ENCODE results near the gene PKP4. TPM values are rescaled to one million over a fixed set of nuclear protein-coding genes. Genes with fewer than 3 reads are reported as not detected.

PKP4 gene
- 58.5 and 68.7 TPM in 2 replicates for total RNA-seq (2014; rRNA removed; shearing (Covaris generic))
- 73.2 and 81.8 TPM in 2 replicates for total RNA-seq (2022)
- percentile 79 among the genes with signal in this experiment for Bru-seq, nascent RNA
- percentile 71 among the genes with signal in this experiment for BruChase-seq, experiment 1, labeled RNA remaining after a 6-hour chase
- BruChase-seq, experiment 2, labeled RNA remaining after a 2-hour chase: percentile 72 among the genes with signal in this experiment
- long read RNA-seq, partial matches to known transcripts: 11 of 30 reads
- long read RNA-seq, other reads (novel, unspliced or antisense): 19 of 30 reads

GRCh38 chr2:158456309-158457066 is at the start of gene PKP4, which contains the start of gene CCDC148:
TSS of gene PKP4 (plus strand) at chr2:158456952. CDS start at chr2:158533185, 76,233 bp downstream.
TSS of gene CCDC148 (minus strand) at chr2:158456753. CDS start at chr2:158456439, 314 bp downstream.
- BruUV-seq (replicated peaks): no TSS peak
- Histone ChIP-seq H2AFZ (ENCODE audit: low read length) (peak within 1 kb of the TSS; percentile 84), H4K20me1 (ENCODE audit: insufficient read depth, low read length) (peaks cover 26% of the 10 kb centered on the region), H3K9me3 (ENCODE audit: low read length) (no peaks in the 10 kb centered on the region), H3K9me2 (ENCODE audit: insufficient read depth, low read length) (no peaks in the 10 kb centered on the region), H3K36me3 (ENCODE audit: insufficient read depth, low read length) (no peaks in the 10 kb centered on the region), H3K27ac (ENCODE audit: low read depth, low read length, poor library complexity, severe bottlenecking) (peak within 1 kb of the TSS; percentile 30), H3K79me2 (ENCODE audit: insufficient read depth, low read depth, low read length) (peaks cover 34% of the 10 kb centered on the region), H3K4me2 (ENCODE audit: low read length) (peak within 1 kb of the TSS; percentile 99), H3K4me3 (ENCODE audit: low read depth, low read length, poor library complexity, severe bottlenecking) (peak within 1 kb of the TSS; percentile 80), H3K4me1 (ENCODE audit: insufficient read depth, low read length, poor library complexity, severe bottlenecking) (peaks cover 26% of the 10 kb centered on the region)
- ChIA-PET POLR2A (interaction anchor here (0.5 to 1.1 kb wide), 7 partner anchors 11 to 652 kb away, joined by 3 to 4 read pairs (median 3); no protein-coding TSS in a partner anchor), CTCF (ENCODE audit: unreplicated experiment) (interaction anchor here (1.3 kb wide), 1 partner anchor 10 kb away, joined by 3 read pairs; no protein-coding TSS in a partner anchor)
- intact Hi-C loops (cut with micrococcal nuclease; ENCODE audit: unreplicated experiment): loop anchor here (5.0 to 10.0 kb wide), 3 partner anchors 296 to 1014 kb away; partner anchors contain the start of genes ACVR1 and CYTIP
- TF ChIP-seq CTCF (conservative IDR thresholded peaks at IDR 0.05; ENCODE audit: low read length) (no peak), EZH2phosphoT487 (IDR thresholded peaks at IDR 0.05; ENCODE audit: borderline replicate concordance, low read depth, low read length) (no peak)
- DNase-seq (ENCODE audit: low spot score): peak; percentile 92

GRCh38 chr2:158407031-158407430 is 49.7 kb upstream of the PKP4 start:
- Histone ChIP-seq H3K9me2 (ENCODE audit: insufficient read depth, low read length) (no peaks in the 10 kb centered on the region), H3K4me2 (ENCODE audit: low read length) (no peak overlapping the region), H3K79me2 (ENCODE audit: insufficient read depth, low read depth, low read length) (no peaks in the 10 kb centered on the region), H3K4me1 (ENCODE audit: insufficient read depth, low read length, poor library complexity, severe bottlenecking) (no peaks in the 10 kb centered on the region), H3K27ac (ENCODE audit: low read depth, low read length, poor library complexity, severe bottlenecking) (no peak overlapping the region), H3K9me3 (ENCODE audit: low read length) (no peaks in the 10 kb centered on the region), H3K36me3 (ENCODE audit: insufficient read depth, low read length) (no peaks in the 10 kb centered on the region), H3K4me3 (ENCODE audit: low read depth, low read length, poor library complexity, severe bottlenecking) (no peak overlapping the region), H4K20me1 (ENCODE audit: insufficient read depth, low read length) (no peaks in the 10 kb centered on the region), H2AFZ (ENCODE audit: low read length) (no peak overlapping the region)
- intact Hi-C loops (cut with micrococcal nuclease; ENCODE audit: unreplicated experiment): no loop called here
- DNase-seq (ENCODE audit: low spot score): no peak
- TF ChIP-seq EZH2phosphoT487 (IDR thresholded peaks at IDR 0.05; ENCODE audit: borderline replicate concordance, low read depth, low read length) (no peak), CTCF (conservative IDR thresholded peaks at IDR 0.05; ENCODE audit: low read length) (no peak)
- POLR2A ChIA-PET: interaction anchor here (0.7 kb wide), 1 partner anchor 364 kb away, joined by 3 read pairs; no protein-coding TSS in a partner anchor
- CTCF ChIA-PET (ENCODE audit: unreplicated experiment): no interaction called here
- no TSS peak for BruUV-seq (replicated peaks)

All from OCI-LY7 (cell line).